ENCODE data around the gene RAP2A.

DNA sequence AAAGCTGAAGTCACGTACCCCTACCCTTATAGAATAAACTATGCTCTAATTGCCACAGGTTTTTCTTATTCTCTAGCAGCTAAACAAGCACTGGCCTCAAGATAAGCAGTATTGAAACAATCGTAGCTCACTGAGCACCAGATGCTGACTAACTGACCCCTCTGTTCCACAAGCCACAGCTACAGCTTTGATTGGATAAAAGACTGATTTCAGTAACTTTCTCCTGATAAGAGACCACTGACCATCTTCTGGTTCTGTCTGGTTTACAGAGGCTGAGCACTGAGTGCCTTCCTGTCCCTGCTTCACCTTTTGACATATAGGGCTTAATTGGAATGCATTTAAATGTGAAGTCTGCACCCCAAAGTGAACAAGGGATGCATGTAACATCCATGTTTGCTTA is 8.4 kb upstream of the RAP2A start:
- TF ChIP-seq CTCF (IDR thresholded peaks at IDR 0.05) (no peak), POLR2A (IDR thresholded peaks at IDR 0.05) (no peak)

Measured in adrenal gland (tissue), 5 donors.